ENCODE data around the gene SIAH1. TPM values are rescaled to one million over a fixed set of nuclear protein-coding genes. Genes with fewer than 3 reads are reported as not detected.

The SIAH1 gene
- total RNA-seq, 1 experiment from 2014 or later, result 10.9 TPM

DNA sequence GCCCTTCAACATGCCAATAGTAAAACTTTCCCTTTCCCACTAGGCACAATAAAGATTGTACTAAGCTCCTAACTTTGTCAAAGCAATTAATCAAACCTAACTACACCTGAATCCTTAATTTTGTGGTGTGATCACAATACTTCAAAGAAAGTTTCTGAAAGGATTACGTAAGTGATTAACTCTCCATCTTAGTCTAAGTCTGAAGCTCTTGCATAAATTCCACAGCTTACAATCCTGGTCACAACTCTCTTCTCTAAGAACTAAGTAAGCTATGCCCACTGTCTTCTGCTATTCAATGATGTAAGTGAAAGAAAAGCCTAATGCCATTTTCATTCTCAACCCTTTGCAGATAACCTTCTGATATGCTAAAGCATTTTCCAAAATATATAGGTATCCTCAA lies 15.4 kb downstream of the SIAH1 start:
- H3K79me2 ChIP-seq (ENCODE audit: low read length), result peaks cover 98% of the 10 kb centered on the region
- ChIA-PET CTCF (interaction anchor here (0.7 kb wide), 1 partner anchor 253 kb away, joined by 3 read pairs; no protein-coding TSS in a partner anchor), POLR2A (ENCODE audit: unreplicated experiment) (no interaction called here)
- TF ChIP-seq EZH2 (IDR thresholded peaks at IDR 0.05; ENCODE audit: low read length, unreplicated experiment), result no peak
- TF ChIP-seq, protein P1, sequence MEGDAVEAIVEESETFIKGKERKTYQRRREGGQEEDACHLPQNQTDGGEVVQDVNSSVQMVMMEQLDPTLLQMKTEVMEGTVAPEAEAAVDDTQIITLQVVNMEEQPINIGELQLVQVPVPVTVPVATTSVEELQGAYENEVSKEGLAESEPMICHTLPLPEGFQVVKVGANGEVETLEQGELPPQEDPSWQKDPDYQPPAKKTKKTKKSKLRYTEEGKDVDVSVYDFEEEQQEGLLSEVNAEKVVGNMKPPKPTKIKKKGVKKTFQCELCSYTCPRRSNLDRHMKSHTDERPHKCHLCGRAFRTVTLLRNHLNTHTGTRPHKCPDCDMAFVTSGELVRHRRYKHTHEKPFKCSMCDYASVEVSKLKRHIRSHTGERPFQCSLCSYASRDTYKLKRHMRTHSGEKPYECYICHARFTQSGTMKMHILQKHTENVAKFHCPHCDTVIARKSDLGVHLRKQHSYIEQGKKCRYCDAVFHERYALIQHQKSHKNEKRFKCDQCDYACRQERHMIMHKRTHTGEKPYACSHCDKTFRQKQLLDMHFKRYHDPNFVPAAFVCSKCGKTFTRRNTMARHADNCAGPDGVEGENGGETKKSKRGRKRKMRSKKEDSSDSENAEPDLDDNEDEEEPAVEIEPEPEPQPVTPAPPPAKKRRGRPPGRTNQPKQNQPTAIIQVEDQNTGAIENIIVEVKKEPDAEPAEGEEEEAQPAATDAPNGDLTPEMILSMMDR (conservative IDR thresholded peaks at IDR 0.05; ENCODE audit: low read depth, low read length), result no peak
- TF ChIP-seq EZH2phosphoT487 (IDR thresholded peaks at IDR 0.05; ENCODE audit: borderline replicate concordance, low read length), result no peak
- no peak overlapping the region for H3K9ac ChIP-seq (ENCODE audit: low read length)
- H3K4me1 ChIP-seq (ENCODE audit: insufficient read depth, low read length), result peaks cover 29% of the 10 kb centered on the region
- H4K20me1 ChIP-seq (ENCODE audit: low read length), result peaks cover 31% of the 10 kb centered on the region
- BruUV-seq (replicated peaks), result no TSS peak
- no peaks in the 10 kb centered on the region for H3K27me3 ChIP-seq (ENCODE audit: low read length)
- H3K27ac ChIP-seq (ENCODE audit: low read length), result no peak overlapping the region
- H3F3A ChIP-seq (ENCODE audit: low read length, unreplicated experiment), result no peaks in the 10 kb centered on the region
- no peaks in the 10 kb centered on the region for H3K9me3 ChIP-seq (ENCODE audit: low read length)
- no peak overlapping the region for H3K4me3 ChIP-seq (ENCODE audit: low read length)
- ATAC-seq, result no peak
- intact Hi-C loops (cut with micrococcal nuclease), result loop anchor here (5.0 kb wide), 4 partner anchors 73 to 253 kb away; no protein-coding TSS in a partner anchor
- H2AFZ ChIP-seq (ENCODE audit: low read length), result no peak overlapping the region
- no peaks in the 10 kb centered on the region for H3K36me3 ChIP-seq (ENCODE audit: low read depth, low read length)
- DNase-seq, result no peak
- no peak overlapping the region for H3K4me2 ChIP-seq (ENCODE audit: low read length)
- no peaks in the 10 kb centered on the region for H3K9me2 ChIP-seq (replicated peaks; ENCODE audit: low read length)

DNA sequence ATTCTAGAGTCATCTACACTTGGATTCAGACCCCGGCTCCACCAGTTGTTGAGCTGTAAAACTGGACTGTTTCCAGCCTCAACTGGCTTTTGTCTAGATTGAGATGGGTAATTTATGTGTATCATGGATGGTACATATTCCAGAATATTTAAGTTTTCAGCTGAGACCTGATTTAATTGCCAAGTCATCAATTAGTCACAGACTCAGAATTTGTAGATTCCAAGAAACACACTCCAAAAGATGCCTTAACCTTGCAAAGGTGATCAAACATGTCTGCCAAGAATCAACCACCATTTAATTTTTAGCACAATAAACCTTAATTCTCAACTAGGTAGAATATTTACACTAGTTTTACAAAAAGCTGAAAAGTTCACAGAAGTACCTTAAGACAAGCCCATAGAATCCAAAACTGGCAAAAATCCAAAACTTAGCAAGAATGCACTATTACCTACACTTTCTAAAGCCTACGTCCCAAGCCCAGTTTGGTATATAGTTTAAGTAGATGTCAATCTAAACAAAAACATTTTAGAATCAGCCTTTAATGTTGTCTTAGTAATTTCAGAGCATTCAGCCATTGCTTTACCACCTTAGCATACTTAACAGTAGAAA lies 17.7 kb downstream of the SIAH1 start:
- intact Hi-C loops (cut with micrococcal nuclease), result loop anchor here (2.0 to 5.0 kb wide), 5 partner anchors 17 to 255 kb away; partner anchors contain the start of gene SIAH1
- peaks cover 98% of the 10 kb centered on the region for H3K79me2 ChIP-seq (ENCODE audit: low read length)
- peaks cover 27% of the 10 kb centered on the region for H3K4me1 ChIP-seq (ENCODE audit: insufficient read depth, low read length)
- CTCF ChIA-PET, result no interaction called here
- no peak overlapping the region for H3K27ac ChIP-seq (ENCODE audit: low read length)
- no peaks in the 10 kb centered on the region for H3K9me2 ChIP-seq (replicated peaks; ENCODE audit: low read length)
- H3K36me3 ChIP-seq (ENCODE audit: low read depth, low read length), result no peaks in the 10 kb centered on the region
- H3K27me3 ChIP-seq (ENCODE audit: low read length), result no peaks in the 10 kb centered on the region
- ATAC-seq, result no peak
- H3K9ac ChIP-seq (ENCODE audit: low read length), result no peak overlapping the region
- POLR2A ChIA-PET (ENCODE audit: unreplicated experiment), result no interaction called here
- no peak overlapping the region for H3K4me3 ChIP-seq (ENCODE audit: low read length)
- TF ChIP-seq, protein P1 (conservative IDR thresholded peaks at IDR 0.05; ENCODE audit: low read depth, low read length), result no peak
- no peak for TF ChIP-seq EZH2phosphoT487 (IDR thresholded peaks at IDR 0.05; ENCODE audit: borderline replicate concordance, low read length)
- TF ChIP-seq EZH2 (IDR thresholded peaks at IDR 0.05; ENCODE audit: low read length, unreplicated experiment), result no peak
- H2AFZ ChIP-seq (ENCODE audit: low read length), result no peak overlapping the region
- no peaks in the 10 kb centered on the region for H3F3A ChIP-seq (ENCODE audit: low read length, unreplicated experiment)
- DNase-seq, result peak; percentile 20
- BruUV-seq (replicated peaks), result no TSS peak
- H3K9me3 ChIP-seq (ENCODE audit: low read length), result no peaks in the 10 kb centered on the region
- H4K20me1 ChIP-seq (ENCODE audit: low read length), result peaks cover 14% of the 10 kb centered on the region
- H3K4me2 ChIP-seq (ENCODE audit: low read length), result peak overlapping the region; percentile 30; the same call in 1 of the 2 replicates

Measured in PC-3 (cell line).